PC-3 (cell line): Measurements from ENCODE around the gene SOX6. TPM values are rescaled to one million over a fixed set of nuclear protein-coding genes. Genes with fewer than 3 reads are reported as not detected.
A peak's percentile ranks its signal among the peaks of the same experiment; 100 is the strongest.

ENCODE experiments used
- ATAC-seq: fragments of 200-7000 bp; cut with Tn5 transposase; 2 replicates; pipeline ENCODE4 v1.9.1; 2020; ENCODE audit warnings: mild to moderate bottlenecking, moderate library complexity
- BruUV-seq: library from RNA; stranded (reverse); fragments of 400-500 nt; replicated peaks from 2 replicates; lab custom pipeline; 2021; lab: Mats Ljungman, UMichigan
- CTCF ChIA-PET: fragments of 300-600 bp; sonication (Branson Sonifier 250); formaldehyde crosslinking; loops from one replicate; lab custom pipeline; 2022; ENCODE audit warnings: antibody characterized with exemption; lab: Charles Lee
- POLR2A ChIA-PET: fragments of 300-600 bp; sonication (Branson Sonifier 250); formaldehyde crosslinking; loops from one replicate; lab custom pipeline; 2022; ENCODE audit warnings: antibody characterized with exemption; ENCODE audit not compliant: unreplicated experiment; lab: Charles Lee
- DNase-seq: peaks from one replicate; pipeline ENCODE4 v3.0.0-alpha.2; 2015
- H2AFZ ChIP-seq: fragments of 300-600 bp; sonication (generic); 2 replicates; pipeline ENCODE4 v1.6.0; 2016; ENCODE audit warnings: antibody characterized with exemption, low read length
- H3F3A ChIP-seq: fragments of 300-600 bp; sonication (generic); one replicate; pipeline ENCODE4 v1.6.0; 2017; ENCODE audit warnings: antibody characterized with exemption, low read length, control low read depth, mild to moderate bottlenecking; ENCODE audit not compliant: unreplicated experiment
- H3K27ac ChIP-seq: fragments of 300-600 bp; sonication (generic); 2 replicates; pipeline ENCODE4 v1.5.1; 2016; ENCODE audit warnings: mild to moderate bottlenecking, low read length
- H3K27me3 ChIP-seq: fragments of 300-600 bp; sonication (generic); 2 replicates; pipeline ENCODE4 v1.6.1; 2016; ENCODE audit warnings: low read length, mixed read lengths
- H3K36me3 ChIP-seq: fragments of 300-600 bp; sonication (generic); 2 replicates; pipeline ENCODE4 v1.6.1; 2016; ENCODE audit warnings: low read depth, mixed run types, low read length, mixed read lengths
- H3K4me1 ChIP-seq: fragments of 300-600 bp; sonication (generic); 2 replicates; pipeline ENCODE4 v1.5.1; 2016; ENCODE audit warnings: low read length; ENCODE audit not compliant: insufficient read depth
- H3K4me2 ChIP-seq: fragments of 300-600 bp; sonication (generic); 2 replicates; pipeline ENCODE4 v1.6.0; 2016; ENCODE audit warnings: low read length
- H3K4me3 ChIP-seq: fragments of 300-600 bp; sonication (generic); 2 replicates; pipeline ENCODE4 v1.5.1; 2016; ENCODE audit warnings: mild to moderate bottlenecking, low read length, mixed read lengths
- H3K79me2 ChIP-seq: fragments of 300-600 bp; sonication (generic); 2 replicates; pipeline ENCODE4 v1.6.1; 2017; ENCODE audit warnings: low read length, mixed read lengths
- H3K9ac ChIP-seq: fragments of 300-600 bp; sonication (generic); 2 replicates; pipeline ENCODE4 v1.6.0; 2016; ENCODE audit warnings: mild to moderate bottlenecking, low read length
- H3K9me2 ChIP-seq: fragments of 300-600 bp; sonication (generic); replicated peaks from 2 replicates; pipeline ENCODE4 v1.6.1; 2016; ENCODE audit warnings: mixed run types, low read length, mixed read lengths
- H3K9me3 ChIP-seq: fragments of 300-600 bp; sonication (generic); 2 replicates; pipeline ENCODE4 v1.6.1; 2016; ENCODE audit warnings: low read length, mixed read lengths
- H4K20me1 ChIP-seq: fragments of 300-600 bp; sonication (generic); 2 replicates; pipeline ENCODE4 v1.6.1; 2016; ENCODE audit warnings: low read length, mixed read lengths
- CTCF ChIP-seq: fragments of 300-600 bp; sonication (generic); conservative IDR thresholded peaks from 2 replicates; pipeline ENCODE4 v1.5.1; 2017; ENCODE audit warnings: antibody characterized with exemption, low read depth, mild to moderate bottlenecking, low read length
- EZH2 ChIP-seq: fragments of 300-600 bp; sonication (generic); IDR thresholded peaks from one replicate; pipeline ENCODE4 v1.6.1; 2017; ENCODE audit warnings: antibody characterized with exemption, mild to moderate bottlenecking, low read length; ENCODE audit not compliant: unreplicated experiment
- EZH2phosphoT487 ChIP-seq: fragments of 300-600 bp; sonication (generic); IDR thresholded peaks from 2 replicates; pipeline ENCODE4 v1.6.1; 2018; ENCODE audit warnings: mild to moderate bottlenecking, antibody characterized with exemption, low read length, borderline replicate concordance
- intact Hi-C: fragments of 100-400 bp; cut with micrococcal nuclease; formaldehyde crosslinking; loops from 2 replicates; pipeline ENCODE4 v1.9.0; 2023
- total RNA-seq: library from RNA; depleted of rRNA; stranded (reverse); fragments of >200 nt; gene quantifications from 2 replicates; pipeline ENCODE4 v1.2.3, GENCODE V29; 2014

Gene SOX6
- total RNA-seq, 1 experiment from 2014 or later: not detected

DNA sequence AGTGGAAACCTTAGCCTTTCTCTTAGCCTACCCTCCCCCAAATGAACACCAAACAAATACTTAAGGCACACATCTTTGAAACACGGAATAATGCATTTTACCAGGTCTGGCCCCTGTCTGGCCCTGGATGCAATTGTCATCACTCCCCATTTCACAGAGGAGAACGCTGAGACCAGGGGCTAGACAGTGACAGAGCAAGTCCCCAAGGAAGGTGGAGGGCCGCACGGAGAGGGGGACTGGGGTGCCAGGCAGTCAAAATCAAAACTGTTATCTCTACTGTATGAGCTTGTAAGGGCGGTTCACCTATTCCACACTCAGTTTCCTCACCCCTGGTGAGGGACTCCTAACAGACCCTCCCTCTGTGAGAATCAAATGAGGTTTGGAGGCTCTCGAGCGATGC is 414.2 kb downstream of the SOX6 start:
- ChIA-PET POLR2A (no interaction called here), CTCF (no interaction called here)
- ATAC-seq (no peak), DNase-seq (no peak)
- Histone ChIP-seq H3K36me3 (no peaks in the 10 kb centered on the region), H3K9ac (no peak overlapping the region), H3K4me2 (no peak overlapping the region), H3K27me3 (no peaks in the 10 kb centered on the region), H2AFZ (no peak overlapping the region), H3K4me3 (no peak overlapping the region), H3K9me3 (no peaks in the 10 kb centered on the region), H4K20me1 (no peaks in the 10 kb centered on the region), H3K4me1 (no peaks in the 10 kb centered on the region), H3F3A (no peaks in the 10 kb centered on the region), H3K9me2 (no peaks in the 10 kb centered on the region), H3K79me2 (no peaks in the 10 kb centered on the region), H3K27ac (no peak overlapping the region)
- BruUV-seq: no TSS peak
- intact Hi-C loops: no loop called here
- TF ChIP-seq EZH2phosphoT487 (no peak), EZH2 (no peak)

GRCh38 chr11:15941206-15941770 is 415.1 kb downstream of the SOX6 start:
- ATAC-seq (no peak), DNase-seq (no peak)
- intact Hi-C loops: no loop called here
- Histone ChIP-seq H3K27me3 (no peaks in the 10 kb centered on the region), H3K79me2 (no peaks in the 10 kb centered on the region), H3K9ac (no peak overlapping the region), H3K36me3 (no peaks in the 10 kb centered on the region), H4K20me1 (no peaks in the 10 kb centered on the region), H2AFZ (no peak overlapping the region), H3K4me2 (no peak overlapping the region), H3F3A (no peaks in the 10 kb centered on the region), H3K27ac (no peak overlapping the region), H3K4me1 (no peaks in the 10 kb centered on the region), H3K9me3 (no peaks in the 10 kb centered on the region), H3K9me2 (no peaks in the 10 kb centered on the region), H3K4me3 (no peak overlapping the region)
- POLR2A ChIA-PET: no interaction called here
- no TSS peak for BruUV-seq
- CTCF ChIA-PET: no interaction called here
- TF ChIP-seq EZH2phosphoT487: no peak
- TF ChIP-seq CTCF: peak; percentile 54
- no peak for TF ChIP-seq EZH2

- Histone ChIP-seq H4K20me1 (no peaks in the 10 kb centered on the region), H3F3A (no peaks in the 10 kb centered on the region), H3K79me2 (no peaks in the 10 kb centered on the region), H3K9ac (no peak overlapping the region), H3K9me2 (no peaks in the 10 kb centered on the region), H3K4me1 (no peaks in the 10 kb centered on the region), H3K9me3 (no peaks in the 10 kb centered on the region), H3K4me3 (no peak overlapping the region), H2AFZ (no peak overlapping the region), H3K27me3 (no peaks in the 10 kb centered on the region), H3K27ac (no peak overlapping the region), H3K4me2 (no peak overlapping the region), H3K36me3 (no peaks in the 10 kb centered on the region)
- ATAC-seq: no peak
- no peak for TF ChIP-seq EZH2phosphoT487
- TF ChIP-seq CTCF: no peak
- TF ChIP-seq EZH2: no peak
- intact Hi-C loops: no loop called here
- ChIA-PET CTCF (no interaction called here), POLR2A (no interaction called here)
- DNase-seq: no peak
- BruUV-seq: no TSS peak
Observed at GRCh38 chr11:15940462-15941205, 415.7 kb downstream of the SOX6 start.
